Measurements from ENCODE around the gene CLIC4.

DNA sequence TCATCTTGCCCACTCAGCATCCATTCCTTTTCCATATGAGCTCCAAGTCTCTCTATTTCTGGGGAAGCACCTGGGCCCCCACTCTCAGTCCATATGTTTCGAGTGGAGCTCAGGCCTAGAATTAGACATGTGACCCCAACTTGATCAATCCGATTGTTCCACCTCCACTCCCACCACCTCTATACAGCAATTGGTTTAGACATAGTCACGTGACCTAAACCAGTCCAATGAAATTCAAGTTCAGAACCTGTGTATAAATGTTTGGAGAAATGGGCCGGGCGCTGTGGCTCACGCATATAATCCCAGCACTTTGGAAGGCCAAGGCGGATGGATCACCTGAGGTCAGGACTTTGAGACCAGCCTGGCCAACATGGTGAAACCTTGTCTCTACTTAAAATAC lies 29.6 kb upstream of the CLIC4 start:
- TF ChIP-seq, protein P1, sequence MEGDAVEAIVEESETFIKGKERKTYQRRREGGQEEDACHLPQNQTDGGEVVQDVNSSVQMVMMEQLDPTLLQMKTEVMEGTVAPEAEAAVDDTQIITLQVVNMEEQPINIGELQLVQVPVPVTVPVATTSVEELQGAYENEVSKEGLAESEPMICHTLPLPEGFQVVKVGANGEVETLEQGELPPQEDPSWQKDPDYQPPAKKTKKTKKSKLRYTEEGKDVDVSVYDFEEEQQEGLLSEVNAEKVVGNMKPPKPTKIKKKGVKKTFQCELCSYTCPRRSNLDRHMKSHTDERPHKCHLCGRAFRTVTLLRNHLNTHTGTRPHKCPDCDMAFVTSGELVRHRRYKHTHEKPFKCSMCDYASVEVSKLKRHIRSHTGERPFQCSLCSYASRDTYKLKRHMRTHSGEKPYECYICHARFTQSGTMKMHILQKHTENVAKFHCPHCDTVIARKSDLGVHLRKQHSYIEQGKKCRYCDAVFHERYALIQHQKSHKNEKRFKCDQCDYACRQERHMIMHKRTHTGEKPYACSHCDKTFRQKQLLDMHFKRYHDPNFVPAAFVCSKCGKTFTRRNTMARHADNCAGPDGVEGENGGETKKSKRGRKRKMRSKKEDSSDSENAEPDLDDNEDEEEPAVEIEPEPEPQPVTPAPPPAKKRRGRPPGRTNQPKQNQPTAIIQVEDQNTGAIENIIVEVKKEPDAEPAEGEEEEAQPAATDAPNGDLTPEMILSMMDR (IDR thresholded peaks at IDR 0.05): no peak
- TF ChIP-seq EZH2 (IDR thresholded peaks at IDR 0.05; ENCODE audit: borderline replicate concordance, insufficient read depth, low read depth, low read length, poor library complexity, severe bottlenecking): no peak

Measured in B cell (primary cell).